Activated CD8-positive, alpha-beta memory T cell treated with anti-CD3 and anti-CD28 coated beads for 48 hours (primary cell): Measurements from ENCODE around the gene TBC1D9.

Source experiments
- DNase-seq, 3 experiments: peaks; one replicate each; pipeline ENCODE4 v3.0.0-alpha.2; 2020; ENCODE audit warnings: low read depth in 2 of 3, low spot score in 2 of 3

The TBC1D9 gene

DNA sequence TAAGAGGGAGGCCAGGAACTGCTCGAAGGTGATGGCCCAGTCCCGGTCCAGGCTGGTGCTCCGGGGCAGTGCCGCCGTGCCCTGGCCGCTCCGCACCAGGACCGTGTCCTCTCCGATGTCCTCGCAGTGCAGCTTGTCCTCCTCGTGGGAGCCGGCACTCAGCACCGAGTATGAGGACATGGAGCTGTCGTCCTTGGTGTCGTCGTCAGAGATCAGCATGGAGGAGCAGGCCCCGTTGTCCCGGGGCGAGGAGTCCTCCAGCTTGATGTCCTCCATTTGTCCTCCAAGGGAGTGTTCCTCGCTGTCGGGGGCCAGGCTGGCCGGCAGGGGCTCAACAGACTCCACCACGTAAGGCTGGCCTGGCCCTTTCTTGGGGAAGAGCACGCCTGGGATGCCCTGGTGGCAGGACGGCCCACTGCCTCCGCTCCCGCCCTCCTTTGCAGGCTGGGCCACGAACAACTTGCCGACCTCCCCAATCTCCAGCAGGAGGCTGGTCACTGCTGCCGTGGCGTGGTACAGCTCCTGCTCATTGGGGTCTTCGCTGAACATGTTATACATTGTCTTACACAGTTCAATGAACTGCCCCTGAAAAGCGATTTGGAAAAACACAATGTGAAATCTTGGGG, 133.7 kb downstream of the TBC1D9 start:
- no peak for DNase-seq

- DNase-seq = no peak
Observed at GRCh38 chr4:140621161-140621560, 135.0 kb downstream of the TBC1D9 start.

DNA sequence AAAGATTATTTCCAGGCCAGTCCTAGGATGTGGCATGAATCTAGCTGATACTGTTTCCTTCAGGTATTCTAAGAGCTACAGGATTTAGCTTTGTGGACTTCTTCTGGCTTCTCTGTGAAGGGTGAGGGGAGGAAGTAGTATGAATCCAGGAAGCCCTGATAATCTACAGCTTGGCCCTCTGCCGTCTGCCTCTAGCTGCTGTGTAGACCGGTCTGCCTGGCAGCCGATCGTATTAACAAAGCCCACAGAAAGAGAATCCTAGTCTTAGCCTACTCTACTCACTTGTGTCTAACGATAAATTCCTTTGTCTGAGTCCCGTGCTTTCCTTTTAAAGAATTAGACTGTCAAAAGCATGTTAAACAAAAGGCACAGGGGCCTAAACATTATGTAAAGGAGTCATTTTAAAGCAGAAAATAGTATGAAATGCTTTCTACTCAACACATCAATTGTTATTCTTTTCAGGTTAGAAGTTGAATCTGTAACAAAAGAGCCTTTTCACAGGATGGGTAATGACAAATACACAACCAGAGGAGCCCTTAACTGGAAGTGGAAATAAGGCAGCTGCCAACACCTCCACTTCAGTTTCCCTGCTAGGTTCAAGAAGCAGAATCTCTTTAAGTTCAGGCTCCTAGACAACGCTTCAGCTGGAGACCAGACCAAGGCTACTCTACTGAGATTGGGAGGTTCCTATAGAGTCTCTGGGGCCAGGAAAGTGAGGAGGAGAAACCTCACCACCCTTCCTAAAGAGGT, 138.5 kb downstream of the TBC1D9 start:
- DNase-seq = no peak

GRCh38 chr4:140615451-140615850, 140.7 kb downstream of the TBC1D9 start:
- DNase-seq = no peak

- no peak for DNase-seq
Observed at GRCh38 chr4:140612357-140612756, 143.8 kb downstream of the TBC1D9 start.

DNA sequence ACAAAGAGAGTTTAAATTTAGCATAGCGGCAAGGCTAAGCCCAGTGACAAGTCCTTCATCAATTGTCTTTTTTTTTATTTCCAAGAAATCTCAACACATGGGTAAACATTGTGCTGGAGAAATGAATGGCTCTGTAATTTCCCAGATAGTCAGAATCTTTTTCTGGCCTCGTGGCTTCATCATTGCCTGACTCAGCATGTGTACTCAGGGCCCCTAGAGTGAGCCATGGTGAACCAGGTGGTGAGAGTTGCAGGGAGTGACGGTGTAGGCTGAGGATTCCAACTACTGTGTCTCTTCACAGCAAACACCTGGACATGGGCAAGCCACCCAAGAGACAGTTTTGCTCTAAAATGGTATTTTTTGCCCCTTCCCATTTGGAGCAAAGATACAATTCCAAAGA, 144.3 kb downstream of the TBC1D9 start:
- no peak for DNase-seq

DNA sequence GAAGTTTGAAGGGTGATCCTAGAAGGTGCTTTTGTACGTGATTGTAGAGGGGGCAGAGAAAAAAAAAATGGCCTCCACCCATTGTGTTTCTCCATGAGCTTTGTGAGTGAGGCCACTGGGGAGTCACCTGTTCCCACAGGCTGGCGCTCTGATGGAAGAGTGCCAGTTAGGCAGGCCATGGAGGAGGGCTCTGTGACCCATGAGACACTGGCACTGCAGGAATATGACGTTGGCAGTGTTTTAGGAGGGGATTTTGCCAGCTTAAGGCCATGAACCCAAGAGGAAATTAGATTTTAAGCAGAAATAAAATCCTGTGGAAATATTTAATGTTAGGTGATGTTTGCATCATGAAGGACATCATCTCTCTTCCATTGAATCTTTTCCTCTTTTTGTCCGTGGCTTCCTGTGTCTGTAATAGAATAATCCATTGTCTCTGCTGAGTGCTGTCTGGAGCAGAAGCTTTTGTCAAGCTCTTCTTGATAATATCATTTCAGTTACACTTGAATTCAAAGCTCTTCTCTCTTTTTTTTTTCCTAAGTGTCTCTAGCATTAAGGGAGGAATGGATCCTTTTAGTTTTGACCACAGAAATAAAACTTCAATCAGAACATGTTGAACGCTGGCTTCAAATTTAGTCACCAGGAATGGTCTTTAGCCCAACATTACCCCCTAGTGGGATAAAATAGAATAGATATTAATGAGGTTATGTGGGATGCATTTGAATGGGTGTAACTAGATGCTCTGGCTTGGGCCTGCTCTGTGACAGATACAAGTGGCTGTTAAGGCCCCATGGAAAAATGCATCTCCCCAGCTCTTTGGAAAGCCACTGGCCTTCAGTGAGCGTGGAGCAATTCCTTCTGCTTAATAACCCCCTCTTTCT, 146.4 kb downstream of the TBC1D9 start:
- no peak for DNase-seq

DNA sequence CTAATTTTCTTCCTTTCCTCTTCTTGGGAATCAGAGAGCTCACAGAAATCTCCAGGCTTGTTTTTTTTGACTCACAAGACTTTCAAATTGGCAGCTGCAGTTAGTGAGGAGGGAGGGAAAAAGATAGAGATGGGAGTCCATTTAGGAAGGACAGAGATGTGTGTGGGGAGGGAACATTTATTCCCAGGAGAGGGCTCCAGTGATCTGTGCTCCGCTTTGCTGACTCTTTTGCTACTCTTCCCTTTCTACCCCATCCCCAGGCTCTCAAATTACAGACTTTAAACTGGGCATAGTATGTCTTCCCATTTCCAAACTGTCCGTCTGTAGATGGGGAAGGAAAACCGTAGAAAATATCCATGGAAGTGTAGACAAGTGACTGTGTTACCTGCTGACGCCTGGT, 148.3 kb downstream of the TBC1D9 start:
- DNase-seq = no peak

GRCh38 chr4:140604544-140604943, 151.6 kb downstream of the TBC1D9 start:
- DNase-seq = no peak

DNA sequence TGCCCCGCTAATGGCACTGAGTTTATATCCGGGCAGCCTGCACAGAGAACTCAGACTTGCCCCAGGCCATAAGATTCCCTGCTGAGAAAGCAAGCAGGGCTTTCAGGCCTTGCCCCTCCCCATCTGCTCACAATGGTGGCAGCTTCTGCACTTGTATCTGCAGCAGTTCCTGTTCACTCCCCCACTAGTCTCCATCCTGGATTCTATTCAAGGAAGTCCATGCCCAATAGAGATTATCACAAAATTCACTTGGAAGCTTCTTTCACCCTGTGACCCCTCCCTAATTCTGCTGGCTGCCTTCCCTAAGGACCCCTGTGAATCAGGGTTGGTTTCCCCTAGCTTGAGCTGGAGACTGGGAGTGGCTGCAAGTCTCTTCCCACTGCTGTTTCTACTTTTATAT, 152.9 kb downstream of the TBC1D9 start:
- DNase-seq = no peak

GRCh38 chr4:140602714-140603113, 153.5 kb downstream of the TBC1D9 start:
- DNase-seq = no peak

- no peak for DNase-seq
Observed at GRCh38 chr4:140600408-140600807, 155.8 kb downstream of the TBC1D9 start.

DNA sequence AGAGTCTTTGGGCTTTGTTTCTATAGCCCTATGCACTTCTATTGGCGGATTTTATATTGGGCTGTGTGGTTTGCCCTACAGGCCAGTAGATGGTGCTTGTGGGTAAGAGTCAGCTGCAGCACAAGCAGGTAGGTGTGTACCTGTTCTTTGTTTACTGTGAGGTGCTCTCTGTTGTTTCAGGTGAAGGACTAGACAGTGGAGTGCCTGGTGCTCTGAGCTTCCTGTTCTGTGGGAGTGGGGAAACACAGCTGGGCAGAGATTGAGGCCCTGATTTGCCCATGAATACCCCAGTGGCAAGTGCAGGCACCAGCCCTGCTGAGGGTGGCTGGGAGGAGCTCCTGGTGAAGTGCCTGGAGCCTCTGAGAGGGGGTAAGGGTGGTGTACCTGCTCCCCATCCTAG, 161.1 kb downstream of the TBC1D9 start:
- DNase-seq = no peak

DNA sequence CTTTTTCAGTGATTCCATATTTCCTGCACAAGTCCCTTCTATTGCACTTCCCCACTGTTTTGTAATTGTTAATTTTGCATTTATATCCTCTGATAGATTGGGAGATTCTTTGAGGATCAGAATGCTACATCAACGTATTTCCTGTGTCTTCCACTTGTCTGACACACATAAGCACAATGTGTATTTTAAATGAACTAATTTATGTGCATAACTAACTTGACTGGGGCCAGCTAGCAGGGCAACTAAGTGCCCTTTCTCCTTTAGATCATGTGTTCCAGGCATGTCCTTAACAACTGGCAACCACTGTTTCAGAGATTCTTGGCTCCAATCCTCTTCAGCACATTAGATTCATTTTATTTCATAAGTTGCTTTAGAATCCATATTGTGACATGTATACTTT, 171.7 kb downstream of the TBC1D9 start:
- no peak for DNase-seq

DNA sequence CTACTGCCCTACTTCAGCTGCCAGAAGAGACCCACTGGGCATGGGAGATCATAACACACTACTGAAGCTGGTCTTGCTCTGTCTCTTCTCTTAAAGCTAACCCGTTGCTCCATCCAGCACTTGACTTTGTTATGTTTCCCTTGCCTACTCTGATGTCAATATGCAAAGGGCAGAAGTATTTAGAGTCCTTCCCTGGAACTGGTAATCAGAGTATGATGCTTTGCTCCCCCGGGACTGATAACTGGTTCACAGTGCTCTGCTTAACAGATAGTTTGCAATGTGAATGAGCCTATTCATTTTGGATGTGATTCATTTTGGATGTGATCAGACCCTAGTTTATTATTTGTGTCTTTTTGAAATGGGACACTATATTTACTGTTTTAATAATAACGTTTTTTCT, 175.1 kb downstream of the TBC1D9 start:
- DNase-seq = no peak

DNA sequence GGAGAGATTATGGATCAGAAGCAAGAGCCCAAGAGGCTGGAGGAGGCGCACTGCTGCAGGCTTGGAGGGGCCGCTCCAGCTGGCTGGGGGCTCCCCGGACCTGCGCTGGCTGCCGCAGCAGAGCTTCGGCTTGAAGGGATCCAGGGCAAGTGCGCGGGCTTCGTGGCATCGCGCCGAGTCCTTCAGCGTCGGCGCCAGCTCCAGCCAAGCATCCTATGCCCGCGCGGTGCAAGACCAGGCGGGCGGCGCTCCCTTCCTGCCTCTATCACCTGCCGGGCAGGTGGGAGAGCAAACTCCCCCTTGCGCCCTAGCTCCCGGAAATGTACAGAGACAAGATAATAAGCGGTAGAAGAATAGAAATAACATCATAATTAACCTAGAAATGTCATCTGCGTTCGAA, 176.9 kb downstream of the TBC1D9 start:
- no peak for DNase-seq

DNA sequence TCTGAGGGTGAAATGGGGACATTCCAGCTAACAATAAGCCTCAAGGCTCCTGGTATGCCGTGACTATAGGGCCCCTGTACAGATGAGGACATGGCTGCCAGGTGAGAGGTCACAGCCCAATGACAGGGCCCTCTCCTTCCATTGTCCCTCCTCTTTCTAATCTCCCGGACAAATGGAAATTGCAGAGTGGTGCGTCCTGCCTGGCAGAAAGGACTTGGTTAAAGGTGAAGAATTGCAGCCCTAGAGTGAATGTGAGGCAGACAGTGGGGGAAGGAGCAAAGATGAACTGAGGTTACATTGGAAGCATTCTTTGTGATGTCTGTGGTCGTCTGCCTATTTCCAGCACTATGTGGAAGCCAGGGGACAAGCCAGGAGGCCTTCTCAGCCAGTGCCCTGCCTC, 180.7 kb downstream of the TBC1D9 start:
- no peak for DNase-seq

DNA sequence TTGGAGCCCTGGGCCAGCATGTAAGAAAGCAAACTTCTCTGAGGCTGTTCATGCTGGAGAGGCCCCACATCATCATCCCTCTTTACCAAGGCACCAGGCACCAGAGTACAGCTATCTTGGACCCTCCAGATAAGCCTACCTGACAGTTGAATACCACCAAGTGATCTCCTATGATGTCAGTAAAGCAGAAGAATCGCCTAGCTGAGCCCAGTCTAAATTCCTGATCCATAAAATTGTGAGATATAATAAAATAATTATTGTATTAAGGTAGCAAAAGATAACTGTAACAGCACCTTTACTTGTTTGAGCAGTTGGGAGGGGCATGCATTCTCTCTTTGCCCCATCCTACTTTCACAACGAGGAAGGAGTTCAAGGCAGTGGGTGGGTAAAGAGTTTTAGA, 184.6 kb downstream of the TBC1D9 start:
- no peak for DNase-seq
